ENCODE results near the gene TULP1. TPM values are rescaled to one million over a fixed set of nuclear protein-coding genes. Genes with fewer than 3 reads are reported as not detected.

Gene TULP1
- total and polyA plus RNA-seq, 4 donors = 0.05 to 2.6 (median 0.26) TPM; not detected in 1

GRCh38 chr6:35461270-35461669, 51.4 kb downstream of the TULP1 start:
- 79 to 90% methylated on average over 3 of the region's 3 CpGs for WGBS, 2 donors
- H3K9ac ChIP-seq (ENCODE audit: insufficient read depth in 1 of 2, low read length in 2 of 2) = no peak overlapping the region
- TF ChIP-seq, protein P1, sequence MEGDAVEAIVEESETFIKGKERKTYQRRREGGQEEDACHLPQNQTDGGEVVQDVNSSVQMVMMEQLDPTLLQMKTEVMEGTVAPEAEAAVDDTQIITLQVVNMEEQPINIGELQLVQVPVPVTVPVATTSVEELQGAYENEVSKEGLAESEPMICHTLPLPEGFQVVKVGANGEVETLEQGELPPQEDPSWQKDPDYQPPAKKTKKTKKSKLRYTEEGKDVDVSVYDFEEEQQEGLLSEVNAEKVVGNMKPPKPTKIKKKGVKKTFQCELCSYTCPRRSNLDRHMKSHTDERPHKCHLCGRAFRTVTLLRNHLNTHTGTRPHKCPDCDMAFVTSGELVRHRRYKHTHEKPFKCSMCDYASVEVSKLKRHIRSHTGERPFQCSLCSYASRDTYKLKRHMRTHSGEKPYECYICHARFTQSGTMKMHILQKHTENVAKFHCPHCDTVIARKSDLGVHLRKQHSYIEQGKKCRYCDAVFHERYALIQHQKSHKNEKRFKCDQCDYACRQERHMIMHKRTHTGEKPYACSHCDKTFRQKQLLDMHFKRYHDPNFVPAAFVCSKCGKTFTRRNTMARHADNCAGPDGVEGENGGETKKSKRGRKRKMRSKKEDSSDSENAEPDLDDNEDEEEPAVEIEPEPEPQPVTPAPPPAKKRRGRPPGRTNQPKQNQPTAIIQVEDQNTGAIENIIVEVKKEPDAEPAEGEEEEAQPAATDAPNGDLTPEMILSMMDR (IDR thresholded peaks at IDR 0.05; ENCODE audit: control extremely low read depth, extremely low read depth) = no peak
- H3K27ac ChIP-seq (ENCODE audit: low read depth in 1 of 2, low read length in 1 of 2) = no peak overlapping the region
- DNase-seq = no peak
- peaks cover 0 to 2% (median 0%) of the 10 kb centered on the region in 5 donors for H3K4me1 ChIP-seq (ENCODE audit: control insufficient read depth in 5 of 5, insufficient read depth in 5 of 5, low read length in 5 of 5)
- H3K36me3 ChIP-seq (ENCODE audit: control insufficient read depth in 4 of 4, insufficient read depth in 4 of 4, low read length in 4 of 4) = peaks cover 0 to 24% (median 17%) of the 10 kb centered on the region in 4 donors
- no peak overlapping the region for H3K4me3 ChIP-seq
- H3K27me3 ChIP-seq (ENCODE audit: control insufficient read depth in 3 of 3, insufficient read depth in 3 of 3, low read length in 2 of 3) = no peaks in the 10 kb centered on the region
- no peaks in the 10 kb centered on the region for H3K9me3 ChIP-seq (ENCODE audit: control insufficient read depth in 4 of 4, insufficient read depth in 3 of 4, low read length in 3 of 4)
- ATAC-seq (ENCODE audit: insufficient read depth, low FRiP score) = no peak

DNA sequence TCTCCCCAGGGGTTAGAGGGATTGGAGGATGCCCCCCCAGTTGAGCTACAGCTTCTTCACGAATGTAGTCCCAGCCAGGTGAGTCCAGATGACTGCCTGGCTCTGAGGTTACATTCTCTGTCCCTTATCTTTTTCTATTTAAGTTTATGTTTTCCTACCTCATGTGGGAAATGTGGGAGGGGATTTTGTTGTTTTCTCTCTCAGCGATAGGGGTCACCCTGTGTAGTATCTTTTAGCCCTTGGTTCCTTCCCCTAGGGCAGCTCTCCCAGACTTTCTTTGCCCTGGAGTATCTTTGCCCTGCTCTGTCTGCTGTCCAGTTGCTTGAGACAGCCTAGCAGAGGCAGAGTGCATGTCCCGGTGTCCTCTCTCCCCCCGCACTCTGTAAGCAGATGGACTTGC, 54.8 kb downstream of the TULP1 start:
- H3K9ac ChIP-seq (ENCODE audit: insufficient read depth in 1 of 2, low read length in 2 of 2) = no peak overlapping the region
- TF ChIP-seq, protein P1 (IDR thresholded peaks at IDR 0.05; ENCODE audit: control extremely low read depth, extremely low read depth) = no peak
- 85 to 87% methylated on average over 4 of the region's 4 CpGs for WGBS, 2 donors
- DNase-seq (no peak), ATAC-seq (ENCODE audit: insufficient read depth, low FRiP score) (no peak)
- H3K4me1 ChIP-seq (ENCODE audit: control insufficient read depth in 5 of 5, insufficient read depth in 5 of 5, low read length in 5 of 5) = peaks cover 0 to 18% (median 2%) of the 10 kb centered on the region in 5 donors
- H3K27me3 ChIP-seq (ENCODE audit: control insufficient read depth in 3 of 3, insufficient read depth in 3 of 3, low read length in 2 of 3) = no peaks in the 10 kb centered on the region
- H3K36me3 ChIP-seq (ENCODE audit: control insufficient read depth in 4 of 4, insufficient read depth in 4 of 4, low read length in 4 of 4) = peaks cover 0 to 25% (median 18%) of the 10 kb centered on the region in 4 donors
- H3K9me3 ChIP-seq (ENCODE audit: control insufficient read depth in 4 of 4, insufficient read depth in 3 of 4, low read length in 3 of 4) = no peaks in the 10 kb centered on the region
- H3K27ac ChIP-seq (ENCODE audit: low read depth in 1 of 2, low read length in 1 of 2) = no peak overlapping the region
- H3K4me3 ChIP-seq = no peak overlapping the region

- Histone ChIP-seq H3K4me3 (no peak overlapping the region), H3K4me1 (ENCODE audit: control insufficient read depth in 5 of 5, insufficient read depth in 5 of 5, low read length in 5 of 5) (peaks cover 0 to 25% (median 4%) of the 10 kb centered on the region in 5 donors), H3K27ac (ENCODE audit: low read depth in 1 of 2, low read length in 1 of 2) (no peak overlapping the region), H3K9me3 (ENCODE audit: control insufficient read depth in 4 of 4, insufficient read depth in 3 of 4, low read length in 3 of 4) (no peaks in the 10 kb centered on the region), H3K36me3 (ENCODE audit: control insufficient read depth in 4 of 4, insufficient read depth in 4 of 4, low read length in 4 of 4) (peaks cover 0 to 15% (median 9%) of the 10 kb centered on the region in 4 donors), H3K27me3 (ENCODE audit: control insufficient read depth in 3 of 3, insufficient read depth in 3 of 3, low read length in 2 of 3) (no peaks in the 10 kb centered on the region), H3K9ac (ENCODE audit: insufficient read depth in 1 of 2, low read length in 2 of 2) (no peak overlapping the region)
- DNase-seq (no peak), ATAC-seq (ENCODE audit: insufficient read depth, low FRiP score) (no peak)
- TF ChIP-seq, protein P1 (IDR thresholded peaks at IDR 0.05; ENCODE audit: control extremely low read depth, extremely low read depth) = no peak
- WGBS, 2 donors = 76 to 84% methylated on average over 9 of the region's 9 CpGs
These were observed 58.1 kb downstream of the TULP1 start for GRCh38 chr6:35454391-35455110.
